IPS-18c (cell line): ENCODE data around the gene C10orf53.

Source experiments
- H3K4me3 ChIP-seq: 2 replicates; pipeline ENCODE4 v1.7.0; 2013; ENCODE audit warnings: low read depth, mild to moderate bottlenecking, low read length, moderate library complexity; ENCODE audit not compliant: insufficient read depth
- H3K9me3 ChIP-seq: one replicate; pipeline ENCODE4 v1.6.1; 2013; ENCODE audit warnings: mild to moderate bottlenecking, low read length, moderate library complexity; ENCODE audit not compliant: control insufficient read depth, insufficient read depth

Gene C10orf53

GRCh38 chr10:49679480-49679893, at the start of gene C10orf53:
C10orf53 (plus strand) TSS chr10:49679651; CDS start chr10:49679698, 47 bp downstream.
- Histone ChIP-seq H3K4me3 (peak within 1 kb of the TSS; percentile 47), H3K9me3 (no peaks in the 10 kb centered on the region)

GRCh38 chr10:49631975-49632374, 47.5 kb upstream of the C10orf53 start:
- no peak overlapping the region for H3K4me3 ChIP-seq
- no peaks in the 10 kb centered on the region for H3K9me3 ChIP-seq

- H3K4me3 ChIP-seq: no peak overlapping the region
Measured at GRCh38 chr10:49632406-49633317, 46.8 kb upstream of the C10orf53 start.

GRCh38 chr10:49633327-49634068, 46.0 kb upstream of the C10orf53 start:
- Histone ChIP-seq H3K9me3 (no peaks in the 10 kb centered on the region), H3K4me3 (no peak overlapping the region)

More at GRCh38 chr10:49632406-49633317, 46.8 kb upstream of the C10orf53 start:
- H3K9me3 ChIP-seq: no peaks in the 10 kb centered on the region

GRCh38 chr10:49634069-49634660, 45.3 kb upstream of the C10orf53 start:
- Histone ChIP-seq H3K9me3 (no peaks in the 10 kb centered on the region), H3K4me3 (no peak overlapping the region)

GRCh38 chr10:49642311-49642710, 37.1 kb upstream of the C10orf53 start:
- H3K9me3 ChIP-seq: peaks cover 4% of the 10 kb centered on the region
- no peak overlapping the region for H3K4me3 ChIP-seq

GRCh38 chr10:49643241-49644034, 36.0 kb upstream of the C10orf53 start:
- no peak overlapping the region for H3K4me3 ChIP-seq
- peaks cover 4% of the 10 kb centered on the region for H3K9me3 ChIP-seq

GRCh38 chr10:49644035-49644646, 35.3 kb upstream of the C10orf53 start:
- Histone ChIP-seq H3K4me3 (no peak overlapping the region), H3K9me3 (peaks cover 4% of the 10 kb centered on the region)

GRCh38 chr10:49645417-49645816, 34.0 kb upstream of the C10orf53 start:
- no peak overlapping the region for H3K4me3 ChIP-seq
- peaks cover 4% of the 10 kb centered on the region for H3K9me3 ChIP-seq

GRCh38 chr10:49645871-49646870, 33.3 kb upstream of the C10orf53 start:
- Histone ChIP-seq H3K9me3 (peaks cover 4% of the 10 kb centered on the region), H3K4me3 (no peak overlapping the region)

GRCh38 chr10:49647554-49647953, 31.9 kb upstream of the C10orf53 start:
- H3K9me3 ChIP-seq: peaks cover 4% of the 10 kb centered on the region
- H3K4me3 ChIP-seq: no peak overlapping the region

- H3K9me3 ChIP-seq: peaks cover 4% of the 10 kb centered on the region
- no peak overlapping the region for H3K4me3 ChIP-seq
Measured at GRCh38 chr10:49647985-49648795, 31.3 kb upstream of the C10orf53 start.

- no peak overlapping the region for H3K4me3 ChIP-seq
Measured at GRCh38 chr10:49649294-49649693, 30.2 kb upstream of the C10orf53 start.

GRCh38 chr10:49649936-49650723, 29.3 kb upstream of the C10orf53 start:
- H3K4me3 ChIP-seq: no peak overlapping the region
- H3K9me3 ChIP-seq: peaks cover 4% of the 10 kb centered on the region

More at GRCh38 chr10:49649294-49649693, 30.2 kb upstream of the C10orf53 start:
- peaks cover 4% of the 10 kb centered on the region for H3K9me3 ChIP-seq
